NCI-H1694 (cell line): ENCODE results near the gene SAMD1.
"Not testable (repeated sequence)": the region's sequence is repeated elsewhere in the genome, so short reads cannot be mapped to it uniquely, and the experiment has no call there.

ENCODE experiments used
- DNase-seq: peaks from one replicate; lab custom pipeline; 2025; lab: John Stamatoyannopoulos, UW

The SAMD1 gene

DNA sequence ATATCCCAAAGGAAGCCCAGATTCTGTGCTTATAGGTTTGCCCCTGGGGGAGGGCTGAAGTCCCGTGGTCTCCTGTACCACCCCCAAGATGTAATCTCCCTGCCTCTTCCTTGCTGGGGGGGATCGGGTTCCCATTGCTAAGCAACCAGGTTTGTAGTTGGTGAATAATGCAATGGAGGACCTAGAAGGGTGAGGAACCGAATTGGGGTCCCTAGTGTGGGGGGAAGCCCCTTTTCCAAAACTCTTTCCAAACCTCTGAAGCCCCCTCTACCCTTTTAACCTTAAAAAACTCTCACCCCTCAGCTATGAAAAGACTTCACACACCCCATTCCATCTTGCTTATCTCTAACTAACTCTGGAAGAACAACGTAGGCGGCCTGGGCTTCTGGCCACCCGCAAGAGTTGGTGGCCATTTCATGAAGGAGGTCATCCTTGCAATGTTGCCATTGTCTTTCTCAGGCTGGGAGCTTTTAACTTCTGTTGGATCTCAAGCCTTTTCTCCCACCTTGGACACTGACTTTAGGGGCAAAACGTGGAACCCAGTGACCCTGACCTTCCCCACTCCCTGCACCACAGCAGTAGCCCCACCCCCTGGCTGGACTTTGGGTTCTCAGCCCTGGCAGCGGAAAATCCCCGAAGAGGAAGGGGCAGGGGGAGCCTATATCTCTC lies 29.3 kb downstream of the SAMD1 start:
- no peak for DNase-seq

DNA sequence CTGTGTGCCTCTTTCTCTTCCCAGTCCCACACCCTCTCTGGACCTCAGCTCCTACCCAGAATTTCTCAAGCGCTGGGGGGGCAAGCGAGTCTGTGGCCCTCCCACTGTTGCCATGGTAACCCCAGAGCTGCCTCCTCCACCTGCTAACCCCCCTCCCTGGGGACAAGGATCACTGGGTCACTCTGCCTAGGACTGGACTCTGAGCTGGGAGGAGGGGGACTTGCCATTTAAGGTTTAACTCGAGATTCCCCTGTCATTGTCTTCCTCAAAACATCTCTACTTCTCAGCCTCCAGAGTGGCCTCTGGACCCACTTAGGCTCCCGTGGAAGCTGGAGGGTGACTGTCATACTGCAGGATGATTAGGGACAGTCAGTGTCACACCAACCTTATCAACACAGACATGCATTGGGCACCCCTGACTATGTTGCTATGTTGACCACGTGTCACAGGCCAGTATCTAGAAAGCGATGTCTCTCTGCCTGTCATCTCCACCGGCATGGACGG lies 30.8 kb downstream of the SAMD1 start:
- DNase-seq, result no peak

GRCh38 chr19:14059093-14059480 lies 31.5 kb downstream of the SAMD1 start:
- DNase-seq, result no peak

DNA sequence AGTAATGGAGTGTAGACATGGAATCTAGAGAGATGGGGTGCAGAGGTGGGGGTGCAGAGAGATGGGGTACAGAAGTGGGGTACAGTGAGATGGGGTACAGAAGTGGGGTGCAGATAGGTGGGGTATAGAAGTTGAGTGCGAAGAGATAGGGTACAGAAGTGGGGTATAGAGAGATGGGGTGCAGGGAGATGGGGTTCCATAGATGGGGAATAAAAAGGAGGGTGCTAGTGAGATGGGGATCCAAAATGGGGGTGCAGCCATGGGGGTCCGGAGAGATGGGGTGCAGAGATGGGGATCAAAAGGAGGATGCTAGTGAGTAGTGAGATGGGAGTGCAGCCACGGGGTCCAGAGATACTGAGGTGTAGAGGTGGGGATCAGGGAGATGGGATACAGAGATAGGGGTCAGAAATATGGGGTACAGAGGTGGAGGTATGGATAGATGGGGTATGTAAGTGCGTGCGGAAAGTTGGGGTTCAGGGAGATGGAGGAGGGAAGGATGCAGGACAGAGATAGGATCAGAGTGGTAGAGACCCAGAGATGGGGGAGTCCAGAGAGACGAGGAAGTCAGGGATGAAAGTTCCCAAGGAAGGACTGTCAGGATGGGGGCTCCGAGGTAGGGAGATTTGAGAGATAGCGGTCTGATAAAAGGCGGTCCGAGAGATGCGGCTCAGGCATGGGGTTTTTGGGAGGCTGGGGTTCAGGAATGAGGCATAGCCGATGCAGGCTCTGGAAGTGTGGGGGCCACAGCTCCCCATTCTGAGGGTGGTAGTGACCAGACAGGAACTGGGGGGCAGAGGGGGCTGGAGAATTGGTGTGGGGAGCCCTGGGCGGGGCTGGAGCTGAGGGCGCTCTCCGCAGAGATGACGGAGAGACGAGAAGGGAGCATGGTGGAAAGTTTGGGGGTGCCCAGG lies 32.1 kb downstream of the SAMD1 start:
- DNase-seq, result no peak

DNA sequence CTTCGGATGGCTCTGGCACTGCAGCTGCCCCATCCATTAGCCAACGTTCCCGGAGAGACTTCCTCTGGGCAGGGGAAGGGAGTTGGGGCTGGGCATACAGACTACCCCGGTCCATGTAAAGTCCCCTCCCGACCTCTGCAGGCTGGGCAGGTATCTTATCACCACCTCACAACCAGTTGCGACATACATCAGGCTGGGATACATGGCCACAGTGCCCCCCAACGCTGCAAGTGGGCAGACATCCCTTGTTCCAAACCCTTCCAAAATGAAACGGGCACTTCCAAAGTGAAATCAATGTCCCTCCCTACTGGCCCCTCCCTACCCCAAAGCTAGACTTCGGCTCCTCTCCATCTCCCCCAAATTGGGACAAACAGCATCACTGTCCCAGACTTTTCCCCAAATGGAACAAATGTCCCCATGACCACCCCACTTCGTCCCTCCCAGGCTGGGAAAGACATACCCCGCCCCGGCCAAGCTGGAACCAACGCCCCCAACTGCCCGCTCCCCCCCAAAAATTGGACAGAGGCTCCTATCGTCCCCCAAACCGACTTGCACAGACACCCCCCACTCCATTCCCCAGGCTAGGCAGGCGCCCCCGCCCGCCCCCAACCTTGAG lies 33.7 kb downstream of the SAMD1 start:
- DNase-seq, result no peak

DNA sequence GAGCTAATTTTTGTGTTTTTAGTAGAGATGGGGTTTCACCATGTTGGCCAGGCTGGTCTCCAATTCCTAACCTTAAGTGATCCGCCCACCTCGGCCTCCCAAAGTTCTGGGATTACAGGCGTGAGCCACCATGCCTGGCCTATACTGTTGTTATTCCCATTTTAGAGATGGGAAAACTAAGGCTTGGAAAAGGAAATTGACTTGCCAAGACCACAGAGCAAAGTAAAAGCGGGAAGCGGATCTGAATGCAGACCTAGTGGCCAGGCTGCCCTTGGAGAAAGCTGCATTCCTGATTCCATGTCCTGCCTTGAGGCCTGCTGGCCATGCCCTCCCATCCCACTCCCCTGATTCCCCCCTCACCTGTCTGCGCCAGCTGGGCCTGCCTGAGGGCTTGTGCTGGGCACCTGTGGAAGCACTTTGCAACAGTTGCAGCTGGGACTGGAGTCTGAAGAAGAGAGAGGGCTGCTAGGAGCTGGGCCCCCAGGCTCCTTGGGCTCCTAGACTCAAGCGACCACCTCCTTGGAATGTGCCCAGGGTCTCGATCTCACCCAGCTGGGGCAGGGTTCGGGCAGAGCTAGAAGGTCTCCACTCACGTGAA lies 34.4 kb downstream of the SAMD1 start:
- DNase-seq, result no peak

DNA sequence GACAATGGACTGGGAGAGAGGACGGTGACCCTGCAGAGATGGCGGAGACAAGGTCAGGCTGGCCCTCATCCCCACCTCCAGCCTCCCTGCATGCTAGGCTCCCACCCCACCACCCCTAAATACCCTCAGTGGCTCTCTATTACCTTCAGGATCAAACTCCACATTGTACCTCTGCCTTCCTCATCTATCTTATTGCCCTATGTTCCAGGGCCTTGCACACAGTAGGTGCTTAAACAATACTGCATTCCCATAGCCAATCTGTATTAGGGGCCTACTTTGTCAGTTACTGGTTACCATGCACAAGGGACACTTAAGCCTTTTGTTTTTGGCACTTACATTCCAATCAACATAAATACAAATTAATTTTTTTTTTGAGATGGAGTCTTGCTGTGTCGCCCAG lies 35.2 kb downstream of the SAMD1 start:
- no peak for DNase-seq

GRCh38 chr19:14054721-14055120 lies 35.8 kb downstream of the SAMD1 start:
- DNase-seq, result no peak

- DNase-seq, result no peak
These were observed 36.5 kb downstream of the SAMD1 start for GRCh38 chr19:14054099-14054498.

DNA sequence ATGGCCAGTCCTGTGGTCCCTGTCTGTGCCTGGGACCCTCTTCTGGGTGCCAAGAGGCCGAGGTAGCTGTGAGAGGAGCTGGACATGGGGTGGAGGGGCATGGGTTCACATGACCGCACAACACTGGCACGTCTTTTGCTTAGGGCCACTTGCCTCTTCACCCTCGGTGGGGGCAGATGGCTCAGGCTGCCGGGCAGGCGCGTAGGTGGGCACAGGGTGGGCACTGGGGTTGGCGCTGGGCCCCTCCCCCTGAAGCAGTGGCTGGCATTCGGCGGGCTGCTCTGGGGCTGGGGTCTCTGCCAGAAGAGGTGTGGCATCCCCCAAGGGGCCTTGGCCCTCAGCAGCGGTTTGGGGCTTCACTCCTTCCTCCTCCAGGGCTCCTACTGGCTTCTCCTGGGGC lies 37.1 kb downstream of the SAMD1 start:
- DNase-seq, result no peak

DNA sequence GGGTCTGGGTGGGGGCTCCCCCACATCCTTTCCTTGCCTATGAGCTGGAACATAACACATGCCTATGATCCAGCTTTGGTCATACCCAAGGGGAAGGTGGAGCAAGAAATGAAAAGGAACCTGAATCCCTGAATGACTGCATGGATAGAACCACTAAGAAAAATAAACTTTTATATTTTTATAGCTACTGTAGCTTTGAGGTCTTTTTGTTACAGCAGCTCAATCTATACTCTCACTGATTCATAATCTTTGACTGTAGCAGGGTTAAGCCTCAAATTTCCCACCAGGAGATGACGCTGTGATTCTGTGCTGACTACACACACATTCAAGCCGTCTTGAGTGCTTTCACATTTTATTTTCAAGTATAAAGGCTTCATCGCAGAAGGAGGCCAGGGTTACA lies 37.5 kb downstream of the SAMD1 start:
- no peak for DNase-seq

- no peak for DNase-seq
These were observed 38.1 kb downstream of the SAMD1 start for GRCh38 chr19:14052470-14052869.

GRCh38 chr19:14051980-14052379 lies 38.6 kb downstream of the SAMD1 start:
- DNase-seq, result no peak

DNA sequence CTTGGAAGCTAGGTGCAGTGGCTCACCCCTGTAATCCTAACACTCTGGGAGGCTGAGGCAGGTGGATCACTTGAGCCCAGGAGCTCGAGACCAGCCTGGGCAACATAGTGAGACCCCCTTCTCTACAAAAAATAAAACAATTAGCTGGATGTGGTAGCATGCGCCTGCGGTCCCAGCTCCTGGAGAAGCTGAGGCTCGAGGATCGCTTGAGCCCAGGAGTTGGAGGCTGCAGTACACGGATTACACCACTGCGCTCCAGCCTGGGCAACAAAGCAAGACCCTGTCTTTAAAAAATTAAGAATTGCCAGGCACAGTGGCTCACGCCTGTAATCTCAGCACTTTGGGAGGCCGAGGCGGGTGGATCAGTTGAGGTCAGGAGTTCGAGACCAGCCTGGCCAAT lies 39.6 kb downstream of the SAMD1 start:
- not testable (repeated sequence) for DNase-seq

- DNase-seq, result no peak
These were observed 40.0 kb downstream of the SAMD1 start for GRCh38 chr19:14050512-14050911.

DNA sequence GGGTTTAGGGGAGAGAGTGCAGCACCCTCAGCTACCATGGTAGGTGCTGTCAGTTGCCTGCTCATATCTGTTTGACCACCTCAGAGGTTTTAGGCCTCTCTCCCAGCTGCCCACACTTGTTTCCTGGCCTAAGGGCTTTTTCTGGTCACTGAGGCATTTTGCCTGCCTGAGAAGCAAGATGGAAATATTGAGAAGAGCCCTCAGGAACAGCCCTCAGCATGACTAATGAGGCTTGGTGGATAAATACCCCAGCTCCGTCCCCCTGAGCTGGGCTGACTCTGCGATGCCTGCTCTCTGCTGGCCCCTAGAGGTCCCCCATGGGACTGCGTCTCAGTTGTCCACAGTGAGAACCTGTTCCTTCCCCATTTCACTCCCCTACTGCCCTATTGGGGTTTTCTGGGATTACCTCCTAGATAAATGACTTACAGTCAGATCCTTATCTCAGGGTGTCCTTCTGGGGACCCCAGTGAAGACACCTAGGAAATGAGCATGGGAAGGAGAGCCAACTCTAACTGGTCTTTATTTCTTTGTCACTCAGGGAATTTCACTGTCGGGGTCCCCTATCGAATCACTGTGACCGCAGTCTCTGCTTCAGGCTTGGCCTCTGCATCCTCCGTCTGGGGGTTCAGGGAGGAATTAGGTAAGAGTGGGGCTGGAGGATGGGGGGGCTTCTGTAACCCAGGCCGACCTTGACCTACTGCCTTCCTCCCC lies 42.0 kb downstream of the SAMD1 start:
- peak; percentile 20 for DNase-seq

DNA sequence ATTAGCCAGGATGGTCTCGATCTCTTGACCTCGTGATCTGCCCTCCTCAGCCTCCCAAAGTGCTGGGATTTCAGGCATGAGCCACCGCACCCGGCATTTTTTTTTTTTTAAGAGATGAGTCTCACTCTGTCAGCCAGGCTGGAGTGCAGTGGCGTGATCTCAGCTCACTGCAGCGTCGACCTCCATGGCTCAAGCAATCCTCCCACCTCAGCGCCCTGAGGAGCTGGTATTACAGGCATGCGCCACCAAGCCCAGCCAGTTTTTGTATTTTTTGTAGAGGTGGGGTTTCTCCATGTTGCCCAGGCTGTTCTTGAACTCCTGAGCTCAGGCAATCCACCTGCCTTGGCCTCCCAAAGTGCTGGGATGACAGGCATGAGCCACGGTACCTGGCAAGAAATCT lies 42.7 kb downstream of the SAMD1 start:
- DNase-seq, result not testable (repeated sequence)

DNA sequence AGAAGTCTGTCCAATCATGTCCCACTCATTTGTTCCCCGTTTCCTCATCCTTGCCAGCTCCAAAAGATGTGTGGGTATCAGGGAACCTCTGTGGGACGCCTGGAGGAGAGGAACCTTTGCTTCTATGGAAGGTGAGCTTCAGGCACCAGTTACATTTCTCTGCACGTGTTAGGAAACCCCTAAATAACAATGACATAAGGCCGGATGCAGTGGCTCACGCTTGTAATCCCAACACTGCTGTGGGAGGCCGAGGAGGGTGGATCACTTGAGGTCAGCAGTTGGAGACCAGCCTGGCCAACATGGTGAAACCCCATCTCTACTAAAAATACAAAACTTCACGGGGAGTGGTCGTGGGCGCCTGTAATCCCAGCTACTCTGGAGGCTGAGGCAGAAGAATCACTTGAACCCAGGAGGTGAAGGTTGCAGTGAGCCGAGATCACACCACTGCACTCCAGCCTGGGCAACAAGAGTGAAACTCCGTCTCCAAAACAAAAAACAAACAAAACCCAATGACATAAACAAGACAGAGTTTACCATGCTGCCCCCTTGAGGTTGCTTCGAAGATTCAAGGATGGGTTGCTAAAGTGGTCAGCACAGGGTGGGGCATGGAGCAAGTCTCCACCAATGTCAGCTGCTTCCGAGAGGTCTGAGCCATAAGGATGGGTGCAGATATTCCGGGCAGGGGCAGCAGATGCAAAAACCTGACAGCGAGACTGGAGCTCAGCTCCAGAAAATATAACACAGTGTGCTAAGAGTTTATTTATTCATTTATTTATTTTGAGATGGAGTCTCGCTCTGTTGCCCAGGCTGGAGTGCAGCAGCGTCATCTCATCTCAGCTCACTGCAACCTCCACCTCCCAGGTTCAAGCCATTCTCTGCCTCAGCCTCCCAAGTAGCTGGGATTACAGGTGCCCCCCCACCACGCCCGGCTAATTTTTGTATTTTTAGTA lies 47.6 kb downstream of the SAMD1 start:
- DNase-seq, result peak; percentile 43

DNA sequence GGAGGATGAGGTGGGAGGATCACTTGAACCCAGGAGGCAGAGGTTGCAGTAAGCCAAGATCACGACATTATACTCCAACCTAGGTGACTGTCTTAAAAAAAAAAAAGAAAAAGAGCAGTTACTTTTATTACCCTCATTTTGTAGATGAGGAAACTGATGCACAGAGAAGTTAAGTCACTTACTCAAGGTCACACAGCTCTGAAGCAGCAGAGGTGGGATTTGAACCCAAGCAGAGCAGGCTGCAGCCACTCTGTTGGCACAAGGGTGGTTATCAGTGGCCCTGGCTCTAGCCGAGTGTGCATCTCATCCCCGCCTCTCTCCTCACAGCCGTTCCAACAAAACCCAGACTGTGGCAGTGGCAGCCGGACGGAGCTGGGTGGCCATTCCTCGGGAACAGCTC lies 51.4 kb downstream of the SAMD1 start:
- no peak for DNase-seq
